GM23248 (cell line): ENCODE measurements around the gene MRPS21. TPM values are rescaled to one million over a fixed set of nuclear protein-coding genes. Genes with fewer than 3 reads are reported as not detected.
"Not testable (repeated sequence)": the region's sequence is repeated elsewhere in the genome, so short reads cannot be mapped to it uniquely, and the experiment has no call there.

Experiments used
- DNase-seq: peaks from one replicate; pipeline ENCODE4 v3.0.0-alpha.2; 2015
- H2AFZ ChIP-seq: fragments of 200-600 bp; sonication (generic); 2 replicates; pipeline ENCODE4 v1.6.1; 2016; ENCODE audit warnings: antibody characterized with exemption
- H3F3A ChIP-seq: fragments of 200-600 bp; sonication (generic); 2 replicates; pipeline ENCODE4 v1.6.1; 2016; ENCODE audit warnings: mild to moderate bottlenecking, antibody characterized with exemption, mixed run types; ENCODE audit not compliant: insufficient read depth
- H3K27ac ChIP-seq: fragments of 200-600 bp; sonication (generic); 2 replicates; pipeline ENCODE4 v1.5.1; 2016; ENCODE audit warnings: mild to moderate bottlenecking
- H3K27me3 ChIP-seq: fragments of 200-600 bp; sonication (generic); replicated peaks from 2 replicates; pipeline ENCODE4 v1.6.1; 2016; ENCODE audit warnings: mild to moderate bottlenecking; ENCODE audit not compliant: insufficient read depth
- H3K36me3 ChIP-seq: fragments of 200-600 bp; sonication (generic); 2 replicates; pipeline ENCODE4 v1.6.1; 2016; ENCODE audit warnings: low read depth, mild to moderate bottlenecking
- H3K4me1 ChIP-seq: fragments of 200-600 bp; sonication (generic); 2 replicates; pipeline ENCODE4 v1.6.1; 2016; ENCODE audit warnings: mild to moderate bottlenecking; ENCODE audit not compliant: insufficient read depth
- H3K4me2 ChIP-seq: fragments of 200-600 bp; sonication (generic); one replicate; pipeline ENCODE4 v1.6.1; 2016; ENCODE audit warnings: mild to moderate bottlenecking; ENCODE audit not compliant: unreplicated experiment
- H3K4me3 ChIP-seq: fragments of 200-600 bp; sonication (generic); 2 replicates; pipeline ENCODE4 v1.5.1; 2016; ENCODE audit warnings: mild to moderate bottlenecking
- H3K79me2 ChIP-seq: fragments of 200-600 bp; sonication (generic); 2 replicates; pipeline ENCODE4 v1.6.1; 2016; ENCODE audit warnings: mild to moderate bottlenecking; ENCODE audit not compliant: insufficient read depth
- H3K9ac ChIP-seq: fragments of 200-600 bp; sonication (generic); 2 replicates; pipeline ENCODE4 v1.6.1; 2016; ENCODE audit warnings: mild to moderate bottlenecking
- H3K9me2 ChIP-seq: fragments of 200-600 bp; sonication (generic); 2 replicates; pipeline ENCODE4 v1.6.1; 2016; ENCODE audit warnings: mixed run types, mild to moderate bottlenecking, moderate library complexity; ENCODE audit not compliant: insufficient read depth
- H3K9me3 ChIP-seq: fragments of 200-600 bp; sonication (generic); one replicate; pipeline ENCODE4 v1.6.1; 2017; ENCODE audit warnings: low read depth
- H4K20me1 ChIP-seq: fragments of 200-600 bp; sonication (generic); 2 replicates; pipeline ENCODE4 v1.6.0; 2016; ENCODE audit not compliant: insufficient read depth
- EZH2 ChIP-seq: fragments of 200-600 bp; sonication (generic); IDR thresholded peaks from 2 replicates; pipeline ENCODE4 v1.6.1; 2018; ENCODE audit warnings: antibody characterized with exemption, mild to moderate bottlenecking; ENCODE audit not compliant: insufficient read depth, poor library complexity, severe bottlenecking
- EZH2phosphoT487 ChIP-seq: fragments of 200-600 bp; sonication (generic); IDR thresholded peaks from 2 replicates; pipeline ENCODE4 v1.6.1; 2018; ENCODE audit warnings: antibody characterized with exemption, moderate library complexity, mild to moderate bottlenecking, low read depth; ENCODE audit not compliant: insufficient read depth
- WGBS, 2 experiments: methylation state at CpG; one replicate each; pipeline ENCODE4 v1.1.6; 2015 to 2017; ENCODE audit warnings: low lambda C conversion rate in 2 of 2, low coverage in 1 of 2; ENCODE audit errors: missing lambda C conversion rate in 2 of 2; 5-methylcytosine and 5-hydroxymethylcytosine counted together
- in situ Hi-C: fragments of 300-500 bp; cut with MboI; formaldehyde crosslinking; loops from 2 replicates; pipeline ENCODE4 v1.15.0; 2020
- polyA plus RNA-seq: library from polyadenylated mRNA; unstranded; fragments of >200 nt; fragmentation: Nextera tagmentation; extraction: Ambion mirVana; gene quantifications from 2 replicates; pipeline ENCODE4 v1.2.1, GENCODE V29; 2016
- total RNA-seq: library from RNA; depleted of rRNA; stranded (reverse); fragments of >200 nt; shearing (Covaris generic); gene quantifications from 2 replicates; pipeline ENCODE4 v1.2.3, GENCODE V29; 2014

The MRPS21 gene
- total and polyA plus RNA-seq, 2 experiments from 2014 or later = 37.9 to 116 TPM

DNA sequence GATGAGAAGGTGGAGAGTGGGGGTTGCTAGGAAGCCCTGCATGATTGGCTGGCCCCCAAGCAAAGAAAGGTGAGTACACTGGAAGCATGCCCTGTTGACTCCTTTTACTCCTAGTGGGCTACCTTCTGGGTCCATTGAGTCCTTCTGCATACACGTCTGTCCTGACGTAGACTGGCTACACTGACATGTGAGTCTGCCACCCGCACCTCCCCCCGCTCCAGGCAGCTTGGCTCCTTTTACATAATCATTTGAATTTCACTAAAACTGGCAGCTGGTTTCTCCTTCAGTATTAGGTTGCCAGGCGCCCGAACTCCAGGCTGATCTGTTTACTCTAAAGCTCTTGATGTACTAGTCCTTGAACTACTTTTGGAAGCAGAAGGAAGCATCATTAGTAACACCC, 8.7 kb downstream of the MRPS21 start:
- H3K27ac ChIP-seq = no peak overlapping the region
- 81 to 85% methylated on average over 6 of the region's 6 CpGs for WGBS, 2 experiments
- no peaks in the 10 kb centered on the region for H4K20me1 ChIP-seq
- no peak overlapping the region for H3K4me3 ChIP-seq
- TF ChIP-seq EZH2phosphoT487 = no peak
- no peak for TF ChIP-seq EZH2
- H2AFZ ChIP-seq = no peak overlapping the region
- H3K4me2 ChIP-seq = no peak overlapping the region
- no peak for DNase-seq
- H3K9ac ChIP-seq = no peak overlapping the region
- H3K79me2 ChIP-seq = peaks cover 53% of the 10 kb centered on the region
- no peaks in the 10 kb centered on the region; the same call in 1 of the 2 replicates for H3F3A ChIP-seq
- no peaks in the 10 kb centered on the region for H3K27me3 ChIP-seq
- in situ Hi-C loops = no loop called here
- peaks cover 27% of the 10 kb centered on the region for H3K36me3 ChIP-seq
- H3K9me2 ChIP-seq = no peaks in the 10 kb centered on the region
- H3K9me3 ChIP-seq = no peaks in the 10 kb centered on the region
- no peaks in the 10 kb centered on the region for H3K4me1 ChIP-seq

DNA sequence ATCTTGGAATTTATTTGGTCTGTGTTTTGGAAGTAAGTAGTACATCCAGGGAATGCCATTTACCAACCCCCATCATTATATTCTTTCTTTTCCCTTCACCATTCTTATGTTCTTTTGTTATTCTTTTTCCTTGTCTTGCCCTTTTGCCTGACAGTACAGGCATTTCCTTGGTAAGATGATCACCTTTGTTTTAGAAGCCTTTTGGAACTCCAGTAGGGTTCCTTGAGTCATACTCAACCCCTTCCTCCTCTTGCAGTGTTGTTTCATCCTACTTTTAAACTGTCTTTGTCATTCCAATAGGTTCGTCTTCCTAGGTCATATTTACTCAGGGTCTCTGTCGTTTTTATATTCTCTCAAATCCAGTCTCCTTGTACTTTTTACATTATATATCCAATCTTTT, 9.2 kb downstream of the MRPS21 start:
- Histone ChIP-seq H3K9ac (no peak overlapping the region), H3K4me1 (no peaks in the 10 kb centered on the region), H3K9me2 (no peaks in the 10 kb centered on the region), H2AFZ (no peak overlapping the region), H3F3A (no peaks in the 10 kb centered on the region; the same call in 1 of the 2 replicates), H3K9me3 (no peaks in the 10 kb centered on the region), H3K4me3 (no peak overlapping the region), H3K79me2 (peaks cover 48% of the 10 kb centered on the region), H3K36me3 (peaks cover 33% of the 10 kb centered on the region), H4K20me1 (no peaks in the 10 kb centered on the region), H3K27me3 (no peaks in the 10 kb centered on the region), H3K27ac (no peak overlapping the region), H3K4me2 (no peak overlapping the region)
- no peak for TF ChIP-seq EZH2phosphoT487
- TF ChIP-seq EZH2 = no peak
- 50 to 61% methylated on average over 2 of the region's 2 CpGs for WGBS, 2 experiments
- DNase-seq = no peak
- in situ Hi-C loops = no loop called here

DNA sequence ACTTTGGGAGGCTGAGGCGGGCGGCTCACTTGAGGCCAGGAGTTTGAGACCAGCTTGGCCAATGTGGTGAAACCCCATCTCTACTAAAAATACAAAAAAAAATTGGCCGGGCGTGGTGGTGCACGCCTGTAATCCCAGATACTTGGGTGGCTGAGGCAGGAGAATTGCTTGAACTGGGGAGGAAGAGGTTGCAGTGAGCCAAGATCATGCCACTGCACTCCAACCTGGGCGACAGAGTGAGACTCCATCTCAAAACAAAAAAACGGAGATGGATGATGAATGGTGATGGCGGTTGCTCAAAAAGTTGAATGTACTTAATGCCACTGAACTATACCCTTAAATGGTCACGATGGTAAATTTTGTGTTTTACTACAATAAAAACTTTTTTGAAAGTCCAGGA, 14.9 kb downstream of the MRPS21 start:
- H4K20me1 ChIP-seq, H3K9me3 ChIP-seq, DNase-seq, H3F3A ChIP-seq, H3K79me2 ChIP-seq, H3K36me3 ChIP-seq, H2AFZ ChIP-seq, H3K4me3 ChIP-seq, H3K27ac ChIP-seq, in situ Hi-C loops, H3K4me1 ChIP-seq, H3K9ac ChIP-seq, H3K9me2 ChIP-seq, H3K27me3 ChIP-seq, H3K4me2 ChIP-seq: not testable (repeated sequence)
- 89 to 93% methylated on average over 9 of the region's 9 CpGs for whole genome bisulfite sequencing, 2 experiments

DNA sequence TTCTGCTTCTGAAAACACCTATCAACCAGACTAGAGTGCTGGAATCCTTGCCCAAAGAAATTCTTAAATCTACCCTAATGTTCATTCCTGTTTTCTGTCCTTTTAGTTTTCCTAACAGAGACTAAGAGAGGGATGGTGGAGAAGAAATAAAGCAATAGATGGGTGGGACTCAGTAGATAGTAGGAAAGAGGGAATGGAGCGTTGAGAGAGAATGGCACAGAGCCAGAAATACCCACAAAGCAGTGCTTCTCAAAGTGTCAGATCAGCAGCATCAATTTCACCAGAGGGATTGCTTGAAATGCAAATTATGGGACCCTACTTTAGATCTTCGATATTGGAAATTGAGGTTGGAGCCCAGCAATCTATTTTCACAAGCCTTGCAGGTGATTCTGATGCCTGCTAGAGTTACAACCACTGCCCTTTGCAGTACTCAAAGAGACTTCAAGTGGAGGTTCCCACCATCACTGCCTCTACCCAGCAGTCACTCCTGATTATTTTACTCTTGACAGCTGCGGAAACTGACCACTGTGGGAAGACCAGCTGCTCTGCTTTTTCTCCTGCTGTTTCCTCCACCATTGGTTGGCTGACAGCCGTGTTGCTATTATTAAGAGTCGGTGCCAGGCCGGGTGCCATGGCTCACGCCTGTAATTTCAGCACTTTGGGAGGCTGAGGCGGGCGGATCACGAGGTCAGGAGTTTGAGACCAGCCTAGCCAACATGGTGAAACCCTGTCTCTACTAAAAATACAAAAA, 16.3 kb downstream of the MRPS21 start:
- in situ Hi-C loops = no loop called here
- H3K4me3 ChIP-seq = no peak overlapping the region
- H4K20me1 ChIP-seq = no peaks in the 10 kb centered on the region
- TF ChIP-seq EZH2 (no peak), EZH2phosphoT487 (no peak)
- H3K27ac ChIP-seq = no peak overlapping the region
- H3K9me3 ChIP-seq = no peaks in the 10 kb centered on the region
- H3K36me3 ChIP-seq = peaks cover 6% of the 10 kb centered on the region; the same call in 1 of the 2 replicates
- no peaks in the 10 kb centered on the region for H3K9me2 ChIP-seq
- no peaks in the 10 kb centered on the region for H3K79me2 ChIP-seq
- H3F3A ChIP-seq = peaks cover 8% of the 10 kb centered on the region
- no peak overlapping the region for H2AFZ ChIP-seq
- WGBS, 2 experiments = 66 to 79% methylated on average over 10 of the region's 10 CpGs
- H3K4me1 ChIP-seq = no peaks in the 10 kb centered on the region
- H3K9ac ChIP-seq = no peak overlapping the region
- no peak for DNase-seq
- H3K27me3 ChIP-seq = no peaks in the 10 kb centered on the region
- no peak overlapping the region for H3K4me2 ChIP-seq
